ENCODE measurements around the gene C1QB. TPM values are rescaled to one million over a fixed set of nuclear protein-coding genes. Genes with fewer than 3 reads are reported as not detected.
"Not testable (repeated sequence)": the region's sequence is repeated elsewhere in the genome, so short reads cannot be mapped to it uniquely, and the experiment has no call there.

Gene C1QB
- total RNA-seq, 2 donors from 2014 or later: 106 to 151 TPM

DNA sequence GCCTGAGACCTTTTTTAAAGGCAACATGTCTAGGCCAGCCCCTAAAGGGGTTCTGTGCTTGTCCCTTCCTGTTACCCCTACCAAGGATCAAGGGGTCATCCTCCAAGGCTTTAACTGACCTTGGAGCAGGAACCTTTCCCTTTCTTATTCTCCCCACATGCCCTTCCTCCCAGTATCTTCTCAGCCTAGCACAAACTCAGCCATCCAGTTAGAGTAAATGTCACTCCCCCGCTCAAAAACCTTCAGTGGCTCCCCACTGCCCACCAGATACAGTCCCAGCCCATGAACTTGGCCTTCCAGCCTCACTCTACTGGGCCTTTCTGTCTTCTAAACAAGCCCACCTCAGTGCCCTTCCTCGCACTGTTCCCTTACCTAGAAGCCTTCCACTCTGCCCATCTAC is 8.8 kb downstream of the C1QB start:
- Histone ChIP-seq H3K4me3 (no peak overlapping the region), H3K27me3 (replicated peaks; ENCODE audit: insufficient read depth) (no peaks in the 10 kb centered on the region), H3K36me3 (no peaks in the 10 kb centered on the region), H3K27ac (no peak overlapping the region), H3K9me3 (no peaks in the 10 kb centered on the region), H3K4me1 (replicated peaks) (no peaks in the 10 kb centered on the region)
- TF ChIP-seq POLR2A (IDR thresholded peaks at IDR 0.05): no peak
- no peak for TF ChIP-seq POLR2AphosphoS5 (IDR thresholded peaks at IDR 0.05)
- TF ChIP-seq, protein P1, sequence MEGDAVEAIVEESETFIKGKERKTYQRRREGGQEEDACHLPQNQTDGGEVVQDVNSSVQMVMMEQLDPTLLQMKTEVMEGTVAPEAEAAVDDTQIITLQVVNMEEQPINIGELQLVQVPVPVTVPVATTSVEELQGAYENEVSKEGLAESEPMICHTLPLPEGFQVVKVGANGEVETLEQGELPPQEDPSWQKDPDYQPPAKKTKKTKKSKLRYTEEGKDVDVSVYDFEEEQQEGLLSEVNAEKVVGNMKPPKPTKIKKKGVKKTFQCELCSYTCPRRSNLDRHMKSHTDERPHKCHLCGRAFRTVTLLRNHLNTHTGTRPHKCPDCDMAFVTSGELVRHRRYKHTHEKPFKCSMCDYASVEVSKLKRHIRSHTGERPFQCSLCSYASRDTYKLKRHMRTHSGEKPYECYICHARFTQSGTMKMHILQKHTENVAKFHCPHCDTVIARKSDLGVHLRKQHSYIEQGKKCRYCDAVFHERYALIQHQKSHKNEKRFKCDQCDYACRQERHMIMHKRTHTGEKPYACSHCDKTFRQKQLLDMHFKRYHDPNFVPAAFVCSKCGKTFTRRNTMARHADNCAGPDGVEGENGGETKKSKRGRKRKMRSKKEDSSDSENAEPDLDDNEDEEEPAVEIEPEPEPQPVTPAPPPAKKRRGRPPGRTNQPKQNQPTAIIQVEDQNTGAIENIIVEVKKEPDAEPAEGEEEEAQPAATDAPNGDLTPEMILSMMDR (IDR thresholded peaks at IDR 0.05): no peak
- no peak for DNase-seq (ENCODE audit: low spot score)
- intact Hi-C loops (cut with DNase I): no loop called here
- 91% methylated on average over 2 of the region's 2 CpGs for WGBS

DNA sequence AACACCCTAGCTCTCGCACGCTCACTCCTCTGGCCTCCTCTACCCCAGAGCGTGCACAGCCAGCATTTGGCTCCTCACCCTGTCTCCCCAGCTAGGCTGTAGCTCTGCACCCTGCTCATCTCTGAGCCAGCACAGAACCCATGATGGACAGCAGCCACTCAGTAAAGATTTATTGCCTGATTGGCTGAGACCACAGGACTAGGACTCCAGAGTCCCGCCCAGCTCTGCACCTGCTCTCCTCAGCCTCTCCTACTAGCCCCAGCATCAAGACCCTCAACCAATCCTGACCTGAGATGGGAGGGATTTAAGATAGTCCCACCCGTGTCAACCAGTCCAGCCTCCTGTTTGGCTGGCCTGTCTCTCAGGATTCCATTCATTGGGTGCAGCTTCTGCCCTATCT is 9.3 kb downstream of the C1QB start:
- Histone ChIP-seq H3K9me3 (no peaks in the 10 kb centered on the region), H3K27me3 (replicated peaks; ENCODE audit: insufficient read depth) (no peaks in the 10 kb centered on the region), H3K27ac (no peak overlapping the region), H3K4me3 (no peak overlapping the region), H3K36me3 (no peaks in the 10 kb centered on the region), H3K4me1 (replicated peaks) (no peaks in the 10 kb centered on the region)
- WGBS: 70% methylated on average over 5 of the region's 5 CpGs
- no peak for DNase-seq (ENCODE audit: low spot score)
- intact Hi-C loops (cut with DNase I): no loop called here
- TF ChIP-seq POLR2AphosphoS5 (IDR thresholded peaks at IDR 0.05) (no peak), POLR2A (IDR thresholded peaks at IDR 0.05) (no peak)
- TF ChIP-seq, protein P1 (IDR thresholded peaks at IDR 0.05): no peak

DNA sequence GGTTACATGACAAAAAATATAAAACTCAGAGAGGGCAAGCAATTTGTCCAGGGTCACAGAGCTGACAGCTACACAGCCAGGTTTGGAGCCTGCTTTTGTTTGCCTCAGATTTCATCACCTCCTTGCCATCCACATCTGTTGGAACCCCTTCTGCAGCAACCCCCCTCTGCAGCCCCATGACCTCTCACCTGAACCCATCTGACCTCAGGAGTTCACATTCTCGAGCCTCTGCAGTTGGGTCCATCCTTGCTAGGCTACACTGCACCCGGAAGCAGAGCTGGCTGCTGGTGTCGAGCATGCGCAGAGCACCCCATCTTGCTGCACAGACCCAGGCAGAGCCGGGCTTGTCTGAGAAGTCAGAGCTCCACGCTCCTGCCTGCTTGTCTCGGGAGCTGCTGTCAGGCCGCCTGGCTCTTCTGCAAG is 10.0 kb downstream of the C1QB start:
- intact Hi-C loops (cut with DNase I): no loop called here
- no peaks in the 10 kb centered on the region for H3K9me3 ChIP-seq
- TF ChIP-seq, protein P1 (IDR thresholded peaks at IDR 0.05): no peak
- no peaks in the 10 kb centered on the region for H3K27me3 ChIP-seq (replicated peaks; ENCODE audit: insufficient read depth)
- no peak overlapping the region for H3K4me3 ChIP-seq
- WGBS: 86% methylated on average over 8 of the region's 8 CpGs
- no peaks in the 10 kb centered on the region for H3K36me3 ChIP-seq
- no peaks in the 10 kb centered on the region for H3K4me1 ChIP-seq (replicated peaks)
- DNase-seq (ENCODE audit: low spot score): no peak
- no peak overlapping the region for H3K27ac ChIP-seq

DNA sequence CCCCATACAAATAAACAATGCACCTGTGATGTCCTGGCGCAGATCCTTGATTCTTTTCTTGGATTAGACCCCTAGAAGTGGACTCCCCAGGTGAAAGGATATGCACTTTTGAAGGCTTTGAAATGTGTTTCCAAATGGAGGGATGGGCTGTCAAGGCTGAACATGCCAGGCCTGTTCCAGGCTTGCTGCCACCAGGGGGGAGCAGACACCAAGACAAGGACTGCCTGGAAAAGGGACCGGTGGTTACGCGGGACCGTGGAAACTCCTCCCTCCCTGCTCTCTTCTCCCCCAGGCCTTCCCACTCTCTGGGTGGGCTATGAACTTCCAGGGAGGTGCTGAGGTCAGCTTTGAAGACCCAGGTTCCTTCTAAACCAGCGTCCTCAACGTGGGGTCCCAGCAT is 12.7 kb downstream of the C1QB start:
- Histone ChIP-seq H3K27ac (no peak overlapping the region), H3K9me3 (no peaks in the 10 kb centered on the region), H3K36me3 (no peaks in the 10 kb centered on the region), H3K4me3 (no peak overlapping the region), H3K27me3 (replicated peaks; ENCODE audit: insufficient read depth) (no peaks in the 10 kb centered on the region), H3K4me1 (replicated peaks) (no peaks in the 10 kb centered on the region)
- WGBS: 34% methylated on average over 7 of the region's 7 CpGs
- TF ChIP-seq, protein P1 (IDR thresholded peaks at IDR 0.05): peak in 2 of 4 experiments; percentile 38 to 57
- no peak for TF ChIP-seq POLR2A (IDR thresholded peaks at IDR 0.05)
- no peak for DNase-seq (ENCODE audit: low spot score)
- intact Hi-C loops (cut with DNase I): no loop called here

DNA sequence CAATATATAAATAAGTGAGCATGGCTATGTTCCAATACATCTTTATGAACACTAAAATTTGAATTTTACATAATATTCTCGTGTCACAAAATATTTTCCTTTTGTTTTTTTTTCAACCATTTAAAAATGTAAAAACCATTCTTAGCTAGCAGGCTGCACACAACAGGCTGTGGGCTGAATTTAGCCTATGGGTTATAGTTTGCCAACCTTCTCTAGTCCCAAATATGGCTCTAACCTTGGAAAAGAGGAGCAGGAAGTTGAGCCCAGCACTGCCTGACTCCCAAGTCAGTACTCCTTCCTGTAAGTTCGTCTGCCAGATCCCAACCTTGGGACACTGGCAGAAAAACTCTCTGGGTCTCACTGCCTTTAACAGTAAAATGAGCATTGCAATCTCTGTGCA is 13.4 kb downstream of the C1QB start:
- no peaks in the 10 kb centered on the region for H3K9me3 ChIP-seq
- intact Hi-C loops (cut with DNase I): no loop called here
- no peak overlapping the region for H3K4me3 ChIP-seq
- no peak for DNase-seq (ENCODE audit: low spot score)
- no peak for TF ChIP-seq POLR2AphosphoS5 (IDR thresholded peaks at IDR 0.05)
- TF ChIP-seq POLR2A (IDR thresholded peaks at IDR 0.05): no peak
- TF ChIP-seq, protein P1 (IDR thresholded peaks at IDR 0.05): no peak
- no peaks in the 10 kb centered on the region for H3K36me3 ChIP-seq
- no peaks in the 10 kb centered on the region for H3K27me3 ChIP-seq (replicated peaks; ENCODE audit: insufficient read depth)
- no peaks in the 10 kb centered on the region for H3K4me1 ChIP-seq (replicated peaks)
- WGBS: 65% methylated on average over 2 of the region's 2 CpGs
- no peak overlapping the region for H3K27ac ChIP-seq

DNA sequence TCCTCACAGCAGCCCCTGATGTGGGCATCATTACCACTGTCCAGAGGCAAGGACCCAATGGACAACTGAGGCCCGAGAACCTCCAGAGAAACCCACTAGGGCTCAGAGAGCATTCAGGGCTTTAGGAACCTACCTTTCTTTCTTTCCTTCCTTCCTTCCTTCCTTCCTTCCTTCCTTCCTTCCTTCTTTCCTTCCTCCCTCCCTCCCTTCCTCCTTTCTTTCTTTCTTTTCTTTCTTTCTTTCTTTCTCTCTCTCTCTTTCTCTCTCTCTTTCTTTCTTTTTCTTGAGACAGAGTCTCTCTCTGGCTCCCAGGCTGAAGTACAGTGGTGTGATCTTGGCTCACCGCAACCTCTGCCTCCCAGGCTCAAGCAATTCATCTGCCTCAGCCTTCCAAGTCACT is 15.8 kb downstream of the C1QB start:
- 94% methylated on average over 2 of the region's 2 CpGs for WGBS
- H3K9me3 ChIP-seq; H3K4me3 ChIP-seq; intact Hi-C loops (cut with DNase I); H3K36me3 ChIP-seq; H3K4me1 ChIP-seq (replicated peaks); DNase-seq (ENCODE audit: low spot score); H3K27ac ChIP-seq; H3K27me3 ChIP-seq (replicated peaks; ENCODE audit: insufficient read depth): not testable (repeated sequence)

All from prostate gland (tissue), 2 donors.